HT-29 (cell line): ENCODE data around the gene ZBTB34. TPM values are rescaled to one million over a fixed set of nuclear protein-coding genes. Genes with fewer than 3 reads are reported as not detected.

ENCODE experiments used
- DNase-seq: peaks from one replicate; pipeline ENCODE4 v3.0.0-alpha.2; 2015; ENCODE audit warnings: low spot score
- total RNA-seq: library from RNA; depleted of rRNA; stranded (reverse); fragments of >200 nt; shearing (Covaris generic); gene quantifications from 2 replicates; pipeline ENCODE4 v1.2.3, GENCODE V29; 2014

Gene ZBTB34
- total RNA-seq, 1 experiment from 2014 or later, result 2.7 TPM

DNA sequence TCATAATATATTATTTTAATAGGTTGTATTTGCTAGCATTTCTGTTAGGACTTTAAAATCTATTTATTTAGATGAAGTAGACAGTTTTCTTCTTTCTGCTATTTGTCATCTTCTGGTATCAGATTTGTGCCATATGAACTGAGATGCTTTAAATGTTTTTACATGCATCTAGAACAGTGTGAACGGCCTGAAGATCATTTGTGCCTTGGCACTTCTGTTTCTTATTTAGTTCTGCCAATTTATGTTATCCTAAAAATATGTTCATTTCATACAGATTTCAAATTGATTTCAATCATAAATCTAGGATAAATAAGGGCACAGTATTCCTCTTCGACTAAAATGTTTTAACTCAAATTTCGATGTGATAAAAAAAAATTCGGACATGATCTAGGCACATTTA lies 16.1 kb downstream of the ZBTB34 start:
- no peak for DNase-seq

- DNase-seq, result no peak
These were observed 17.0 kb downstream of the ZBTB34 start for GRCh38 chr9:126877418-126877817.

GRCh38 chr9:126879288-126879687 lies 18.8 kb downstream of the ZBTB34 start:
- no peak for DNase-seq

GRCh38 chr9:126880226-126880946 lies 19.9 kb downstream of the ZBTB34 start:
- no peak for DNase-seq

GRCh38 chr9:126880947-126881332 lies 20.5 kb downstream of the ZBTB34 start:
- DNase-seq, result no peak

DNA sequence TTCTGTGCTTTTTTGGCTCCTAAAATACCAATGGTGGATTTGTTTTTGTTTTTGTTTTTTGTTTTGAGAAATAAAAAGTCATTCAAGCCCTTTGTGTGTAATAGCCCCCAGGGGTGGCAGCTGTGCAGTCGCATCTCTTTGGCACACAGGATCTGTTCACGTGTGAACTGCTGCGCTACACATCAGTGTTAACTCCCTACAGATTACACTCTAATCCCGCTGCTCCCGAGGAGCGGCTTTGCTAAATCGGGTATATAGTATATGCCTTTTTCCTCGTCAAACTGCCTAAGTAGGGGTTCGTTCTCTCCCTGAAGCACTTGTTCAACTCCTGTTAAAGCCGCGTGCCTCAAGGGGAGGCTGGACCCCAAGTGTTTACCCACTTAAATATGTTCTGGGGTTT lies 22.3 kb downstream of the ZBTB34 start:
- no peak for DNase-seq

GRCh38 chr9:126883636-126884035 lies 23.2 kb downstream of the ZBTB34 start:
- no peak for DNase-seq

DNA sequence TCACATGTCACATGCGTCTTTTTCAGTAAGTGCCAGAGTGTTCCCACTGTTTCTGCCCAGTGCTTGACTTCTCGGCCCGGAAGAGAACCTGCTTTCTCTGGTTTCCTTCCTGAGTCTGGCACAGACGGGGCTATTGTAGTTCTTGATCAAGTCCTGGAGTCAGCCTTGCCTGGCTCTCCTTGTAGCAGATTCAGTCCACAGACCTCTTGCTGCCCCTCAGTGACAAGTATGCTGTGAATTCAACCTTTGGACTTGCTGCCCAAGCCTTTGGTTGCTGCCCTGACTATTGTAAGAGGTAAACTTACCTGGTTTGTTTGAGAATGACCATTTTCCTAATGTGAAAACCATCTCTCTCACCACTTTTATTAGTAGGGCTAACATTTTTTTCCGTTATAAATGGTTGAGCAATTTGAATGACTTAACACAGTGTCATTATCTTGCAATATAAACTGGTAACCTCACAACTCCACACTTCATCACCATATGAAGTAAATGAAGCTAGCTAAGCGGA lies 24.7 kb downstream of the ZBTB34 start:
- DNase-seq, result no peak

GRCh38 chr9:126886034-126886822 lies 25.8 kb downstream of the ZBTB34 start:
- no peak for DNase-seq

GRCh38 chr9:126886897-126887296 lies 26.5 kb downstream of the ZBTB34 start:
- no peak for DNase-seq

GRCh38 chr9:126891676-126892075 lies 31.2 kb downstream of the ZBTB34 start:
- no peak for DNase-seq

- peak; percentile 45 for DNase-seq
These were observed 32.6 kb downstream of the ZBTB34 start for GRCh38 chr9:126893079-126893478.

- DNase-seq, result no peak
These were observed 33.7 kb downstream of the ZBTB34 start for GRCh38 chr9:126894052-126894603.

DNA sequence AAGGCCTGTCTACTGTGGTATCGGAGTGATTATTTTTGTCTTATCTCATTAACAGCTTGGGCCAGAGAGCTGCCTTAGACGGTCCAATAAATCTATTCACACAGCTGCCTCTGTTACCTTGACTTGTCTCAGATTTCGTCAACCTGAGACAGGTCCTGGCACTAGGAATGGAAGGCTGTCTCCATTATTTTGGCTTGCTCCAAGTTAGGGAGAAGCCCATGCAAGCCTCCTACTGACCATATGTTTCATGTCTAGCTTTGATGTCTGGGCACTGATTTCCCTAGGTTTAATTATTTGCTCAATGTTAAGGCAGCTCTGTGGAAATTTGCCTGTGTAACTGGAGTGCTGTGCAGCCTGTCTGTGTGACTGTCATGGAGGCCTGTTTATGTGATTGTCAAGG lies 41.8 kb downstream of the ZBTB34 start:
- DNase-seq, result no peak

GRCh38 chr9:126904586-126904985 lies 44.1 kb downstream of the ZBTB34 start:
- DNase-seq, result no peak

DNA sequence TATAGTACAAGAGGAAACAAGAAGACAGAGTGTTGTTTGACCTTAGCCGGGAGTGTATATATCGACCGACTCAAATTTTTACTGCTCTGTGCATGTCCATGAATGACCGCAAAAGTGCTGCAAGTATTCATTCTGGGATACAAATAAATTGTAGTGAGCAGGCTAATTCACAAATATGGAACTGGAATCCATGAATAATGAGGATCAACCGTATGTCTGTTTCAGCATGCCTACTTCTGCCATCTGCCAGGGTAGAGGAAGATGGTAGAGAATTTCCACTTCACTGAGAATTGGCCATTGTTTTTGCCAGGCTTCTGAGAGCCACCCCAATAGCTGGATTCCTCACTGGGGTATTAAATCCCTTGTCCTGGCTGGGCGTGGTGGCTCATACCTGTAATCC lies 45.7 kb downstream of the ZBTB34 start:
- no peak for DNase-seq

GRCh38 chr9:126907058-126907457 lies 46.6 kb downstream of the ZBTB34 start:
- no peak for DNase-seq

- DNase-seq, result peak; percentile 94
These were observed 54.2 kb downstream of the ZBTB34 start, which contains the start of gene RALGPS1 for GRCh38 chr9:126914458-126915280. Gene RALGPS1, plus strand, starts transcription at chr9:126914782. Its CDS starts 47,508 bp downstream, at chr9:126962290.

DNA sequence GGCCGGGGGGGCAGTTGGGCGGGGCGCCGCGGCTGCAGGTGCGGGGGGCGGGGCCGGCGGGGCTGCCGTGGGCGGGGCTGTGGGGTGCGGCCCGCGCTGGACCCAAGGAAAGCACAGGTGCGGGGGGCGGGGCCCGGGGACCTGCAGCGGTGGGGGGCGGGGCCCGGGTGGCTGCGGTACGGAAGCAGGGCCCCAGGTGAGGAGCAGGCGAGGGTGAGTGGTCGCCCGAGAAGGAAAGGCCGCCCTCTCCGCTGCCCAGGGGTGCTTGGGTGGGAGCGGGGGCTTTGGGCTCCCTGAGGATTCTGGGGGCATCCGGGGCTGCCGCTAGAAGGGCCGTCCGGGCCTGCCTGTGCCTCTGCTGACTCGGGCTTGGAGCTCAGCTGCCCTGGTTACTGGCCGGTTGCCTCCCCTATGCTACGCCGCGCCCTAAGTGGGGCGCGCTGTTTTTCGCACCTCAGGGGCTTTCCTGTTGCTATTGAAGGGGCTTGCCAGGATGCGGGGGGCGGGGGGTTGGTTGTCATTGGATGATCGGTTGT lies 54.9 kb downstream of the ZBTB34 start:
- peak; percentile 74 for DNase-seq

GRCh38 chr9:126915846-126916543 lies 55.6 kb downstream of the ZBTB34 start:
- no peak for DNase-seq

GRCh38 chr9:126916909-126917308 lies 56.5 kb downstream of the ZBTB34 start:
- DNase-seq, result peak; percentile 21
